Nephron progenitor cell (in vitro differentiated cells): Measurements from ENCODE around the gene FKBP5.
"Not testable (repeated sequence)": the region's sequence is repeated elsewhere in the genome, so short reads cannot be mapped to it uniquely, and the experiment has no call there.

Source experiments
- DNase-seq: peaks from one replicate; pipeline ENCODE4 v3.0.0; 2021
- H3K27ac Mint-ChIP-seq: 2 replicates; pipeline ENCODE4 v1.8.0; 2021; ENCODE audit warnings: mild to moderate bottlenecking, moderate library complexity, mixed read lengths
- H3K27me3 Mint-ChIP-seq: 2 replicates; pipeline ENCODE4 v1.8.0; 2021; ENCODE audit warnings: mild to moderate bottlenecking, low read depth, mixed read lengths; ENCODE audit not compliant: poor library complexity
- H3K36me3 Mint-ChIP-seq: 2 replicates; pipeline ENCODE4 v1.8.0; 2021; ENCODE audit warnings: low read depth, mixed read lengths
- H3K4me1 Mint-ChIP-seq: 2 replicates; pipeline ENCODE4 v1.8.0; 2021; ENCODE audit warnings: mixed read lengths
- H3K4me3 Mint-ChIP-seq: 2 replicates; pipeline ENCODE4 v1.8.0; 2021; ENCODE audit warnings: mild to moderate bottlenecking, moderate library complexity, mixed read lengths
- H3K9me3 Mint-ChIP-seq: 2 replicates; pipeline ENCODE4 v1.8.0; 2021; ENCODE audit warnings: mild to moderate bottlenecking, moderate library complexity, mixed read lengths
- CTCF ChIP-seq: fragments of 200-600 bp; sonication (generic); IDR thresholded peaks from 2 replicates; pipeline ENCODE4 v1.5.0; 2021; ENCODE audit warnings: antibody characterized with exemption

FKBP5 gene

GRCh38 chr6:35688605-35689322 lies at the start of gene FKBP5:
FKBP5 (minus strand) TSS chr6:35688915; CDS start chr6:35642824, 46,091 bp downstream.
- DNase-seq, result peak; percentile 95
- Mint-ChIP-seq H3K36me3 (no peaks in the 10 kb centered on the region), H3K9me3 (no peaks in the 10 kb centered on the region), H3K27ac (no peak within 1 kb of the TSS), H3K4me1 (peaks cover 35% of the 10 kb centered on the region), H3K27me3 (peaks cover 4% of the 10 kb centered on the region), H3K4me3 (peak within 1 kb of the TSS; percentile 91)
- no peak for TF ChIP-seq CTCF

GRCh38 chr6:35737413-35738211 lies 48.9 kb upstream of the FKBP5 start:
- Mint-ChIP-seq H3K27me3 (peaks cover 8% of the 10 kb centered on the region), H3K4me3 (no peak overlapping the region), H3K36me3 (no peaks in the 10 kb centered on the region), H3K9me3 (no peaks in the 10 kb centered on the region), H3K27ac (no peak overlapping the region), H3K4me1 (peaks cover 50% of the 10 kb centered on the region)
- DNase-seq, result no peak
- TF ChIP-seq CTCF, result peak; percentile 62

- peaks cover 54% of the 10 kb centered on the region for H3K4me1 Mint-ChIP-seq
- no peak within 1 kb of the TSS for H3K4me3 Mint-ChIP-seq
- no peak within 1 kb of the TSS for H3K27ac Mint-ChIP-seq
- H3K9me3 Mint-ChIP-seq, result no peaks in the 10 kb centered on the region
- H3K27me3 Mint-ChIP-seq, result peaks cover 8% of the 10 kb centered on the region
- no peak for DNase-seq
- TF ChIP-seq CTCF, result no peak
- no peaks in the 10 kb centered on the region for H3K36me3 Mint-ChIP-seq
Observed at GRCh38 chr6:35736982-35737412, 48.3 kb upstream of the FKBP5 start, which contains the start of gene ARMC12. ARMC12 (plus strand) TSS chr6:35737032; CDS start chr6:35737109, 77 bp downstream.

- DNase-seq, result peak; percentile 84
- H3K36me3 Mint-ChIP-seq, result no peaks in the 10 kb centered on the region
- no peaks in the 10 kb centered on the region for H3K9me3 Mint-ChIP-seq
- H3K4me3 Mint-ChIP-seq, result no peak overlapping the region
- peaks cover 54% of the 10 kb centered on the region for H3K4me1 Mint-ChIP-seq
- TF ChIP-seq CTCF, result peak; percentile 91
- H3K27me3 Mint-ChIP-seq, result peaks cover 4% of the 10 kb centered on the region
- no peak overlapping the region for H3K27ac Mint-ChIP-seq
Observed at GRCh38 chr6:35736253-35736894, 47.7 kb upstream of the FKBP5 start.

DNA sequence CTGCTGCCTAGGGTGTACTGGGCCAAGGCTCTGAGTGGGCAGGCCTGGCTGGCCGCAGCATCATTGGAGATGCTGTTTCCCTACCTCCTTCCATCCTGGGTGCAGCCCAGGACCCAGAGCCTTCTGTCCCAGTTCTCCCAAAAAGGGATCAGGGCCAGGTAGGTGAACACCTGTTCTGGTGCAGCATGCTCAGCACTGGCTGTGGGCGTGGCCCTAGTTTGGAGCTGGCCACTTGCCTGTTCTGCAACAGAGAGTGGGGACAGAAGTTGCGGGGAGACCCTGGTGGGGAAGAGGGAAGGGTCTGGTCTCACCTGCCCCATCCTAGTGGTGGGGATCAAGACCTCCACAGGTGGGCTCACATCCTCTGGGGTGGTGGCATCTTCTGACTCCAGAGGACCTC lies 46.7 kb upstream of the FKBP5 start:
- Mint-ChIP-seq H3K27me3 (peaks cover 4% of the 10 kb centered on the region), H3K4me1 (peaks cover 46% of the 10 kb centered on the region), H3K4me3 (no peak overlapping the region), H3K27ac (no peak overlapping the region), H3K36me3 (no peaks in the 10 kb centered on the region), H3K9me3 (no peaks in the 10 kb centered on the region)
- DNase-seq, result no peak
- TF ChIP-seq CTCF, result no peak

DNA sequence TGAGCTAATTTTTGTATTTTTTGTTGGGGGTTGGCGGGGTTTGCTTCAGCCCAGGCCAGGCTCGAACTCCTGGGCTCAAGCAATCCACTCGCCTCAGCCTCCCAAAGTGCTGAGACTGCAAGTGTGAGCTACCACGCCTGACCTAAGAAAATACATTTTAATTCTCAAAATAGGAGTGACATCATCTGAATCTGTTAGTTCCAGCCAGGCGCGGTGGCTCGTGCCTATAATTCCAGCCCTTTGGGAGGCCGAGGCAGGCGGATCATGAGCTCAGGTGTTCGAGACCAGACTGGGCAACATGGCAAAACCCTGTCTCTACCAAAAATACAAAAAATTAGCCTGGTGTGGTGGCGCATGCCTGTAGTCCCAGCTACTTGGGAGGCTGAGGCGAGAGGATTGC lies 45.6 kb upstream of the FKBP5 start:
- H3K4me1 Mint-ChIP-seq, result peaks cover 40% of the 10 kb centered on the region
- not testable (repeated sequence) for H3K4me3 Mint-ChIP-seq, H3K36me3 Mint-ChIP-seq

More for the DNA sequence above, 45.6 kb upstream of the FKBP5 start:
- DNase-seq, H3K27ac Mint-ChIP-seq, H3K27me3 Mint-ChIP-seq, H3K9me3 Mint-ChIP-seq: not testable (repeated sequence)
